NT2/D1 (cell line): ENCODE data around the gene MTRFR.

Source experiments
- DNase-seq: peaks from one replicate; pipeline ENCODE4 v3.0.0-alpha.2; 2011; ENCODE audit warnings: low read depth, low spot score
- H3K27me3 ChIP-seq: 2 replicates; pipeline ENCODE4 v1.6.0; 2011; ENCODE audit warnings: mild to moderate bottlenecking; ENCODE audit not compliant: insufficient read length, insufficient read depth
- H3K36me3 ChIP-seq: 2 replicates; pipeline ENCODE4 v1.6.1; 2011; ENCODE audit warnings: mild to moderate bottlenecking, low read length, mixed read lengths; ENCODE audit not compliant: insufficient read depth, insufficient read length
- H3K4me1 ChIP-seq: 2 replicates; pipeline ENCODE4 v1.5.1; 2011; ENCODE audit not compliant: insufficient read depth, insufficient read length
- H3K4me3 ChIP-seq: 2 replicates; pipeline ENCODE4 v1.5.1; 2011; ENCODE audit warnings: low read depth; ENCODE audit not compliant: insufficient read length
- H3K9ac ChIP-seq: 2 replicates; pipeline ENCODE4 v1.6.0; 2011; ENCODE audit warnings: low read depth; ENCODE audit not compliant: insufficient read length
- H3K9me3 ChIP-seq: 2 replicates; pipeline ENCODE4 v1.5.1; 2011; ENCODE audit warnings: mild to moderate bottlenecking, low read length; ENCODE audit not compliant: insufficient read depth
- SUZ12 ChIP-seq: IDR thresholded peaks from 2 replicates; pipeline ENCODE4 v1.6.1; 2011; ENCODE audit not compliant: insufficient read length, insufficient read depth; ENCODE audit errors: extremely low read depth
- YY1 ChIP-seq: IDR thresholded peaks from 2 replicates; pipeline ENCODE4 v1.6.1; 2011; ENCODE audit not compliant: insufficient read length, insufficient read depth
- ZNF274 ChIP-seq: IDR thresholded peaks from 2 replicates; pipeline ENCODE4 v1.6.1; 2011; ENCODE audit warnings: mild to moderate bottlenecking, low read depth, low read length

Gene MTRFR

GRCh38 chr12:123280971-123281370 lies 47.7 kb downstream of the MTRFR start:
- TF ChIP-seq SUZ12 (no peak), ZNF274 (no peak), YY1 (no peak)
- no peaks in the 10 kb centered on the region for H3K36me3 ChIP-seq
- H3K9me3 ChIP-seq: no peaks in the 10 kb centered on the region
- no peak overlapping the region for H3K4me3 ChIP-seq
- no peaks in the 10 kb centered on the region for H3K4me1 ChIP-seq
- H3K9ac ChIP-seq: no peak overlapping the region
- no peaks in the 10 kb centered on the region for H3K27me3 ChIP-seq
- no peak for DNase-seq

- TF ChIP-seq SUZ12 (no peak), ZNF274 (no peak), YY1 (no peak)
- Histone ChIP-seq H3K9me3 (no peaks in the 10 kb centered on the region), H3K9ac (no peak overlapping the region), H3K4me3 (no peak overlapping the region), H3K36me3 (no peaks in the 10 kb centered on the region), H3K27me3 (no peaks in the 10 kb centered on the region), H3K4me1 (no peaks in the 10 kb centered on the region)
- DNase-seq: no peak
These were observed 48.9 kb downstream of the MTRFR start for GRCh38 chr12:123282111-123282510.

- H3K36me3 ChIP-seq: no peaks in the 10 kb centered on the region
- H3K4me1 ChIP-seq: no peaks in the 10 kb centered on the region
- DNase-seq: no peak
- H3K9me3 ChIP-seq: no peaks in the 10 kb centered on the region
- no peak overlapping the region for H3K4me3 ChIP-seq
- H3K9ac ChIP-seq: no peak overlapping the region
- H3K27me3 ChIP-seq: no peaks in the 10 kb centered on the region
- TF ChIP-seq YY1: no peak
- no peak for TF ChIP-seq ZNF274
- no peak for TF ChIP-seq SUZ12
These were observed 50.2 kb downstream of the MTRFR start for GRCh38 chr12:123283461-123283860.

- Histone ChIP-seq H3K4me3 (no peak overlapping the region), H3K27me3 (no peaks in the 10 kb centered on the region), H3K36me3 (peaks cover 9% of the 10 kb centered on the region), H3K9ac (no peak overlapping the region), H3K9me3 (no peaks in the 10 kb centered on the region), H3K4me1 (no peaks in the 10 kb centered on the region)
- DNase-seq: no peak
- TF ChIP-seq YY1 (no peak), SUZ12 (no peak)
These were observed 51.4 kb downstream of the MTRFR start for GRCh38 chr12:123284669-123285068.

- H3K4me3 ChIP-seq: no peak overlapping the region
- no peaks in the 10 kb centered on the region for H3K27me3 ChIP-seq
- H3K4me1 ChIP-seq: no peaks in the 10 kb centered on the region
- TF ChIP-seq ZNF274: no peak
- no peak for TF ChIP-seq YY1
- no peak for TF ChIP-seq SUZ12
- H3K9me3 ChIP-seq: no peaks in the 10 kb centered on the region
- no peak for DNase-seq
- no peak overlapping the region for H3K9ac ChIP-seq
- H3K36me3 ChIP-seq: peaks cover 24% of the 10 kb centered on the region
These were observed 53.6 kb downstream of the MTRFR start for GRCh38 chr12:123286652-123287373.

GRCh38 chr12:123288751-123289346 lies 55.6 kb downstream of the MTRFR start:
- TF ChIP-seq YY1 (no peak), ZNF274 (no peak), SUZ12 (no peak)
- DNase-seq: no peak
- Histone ChIP-seq H3K9ac (no peak overlapping the region), H3K4me3 (no peak overlapping the region), H3K4me1 (no peaks in the 10 kb centered on the region), H3K36me3 (peaks cover 44% of the 10 kb centered on the region), H3K27me3 (no peaks in the 10 kb centered on the region), H3K9me3 (no peaks in the 10 kb centered on the region)

- Histone ChIP-seq H3K4me1 (no peaks in the 10 kb centered on the region), H3K4me3 (no peak overlapping the region), H3K36me3 (peaks cover 50% of the 10 kb centered on the region), H3K9me3 (no peaks in the 10 kb centered on the region), H3K9ac (no peak overlapping the region), H3K27me3 (no peaks in the 10 kb centered on the region)
- no peak for DNase-seq
- TF ChIP-seq ZNF274: no peak
- TF ChIP-seq YY1: no peak
- TF ChIP-seq SUZ12: no peak
These were observed 56.7 kb downstream of the MTRFR start for GRCh38 chr12:123289911-123290310.
